GM18909 (cell line): ENCODE measurements around the gene CHRM4.

Experiments
- ATAC-seq: cut with Tn5 transposase; IDR thresholded peaks from one replicate; pipeline ENCODE4 v1.9.1; 2021; ENCODE audit warnings: mild to moderate bottlenecking; ENCODE audit not compliant: unreplicated experiment, poor library complexity

Gene CHRM4

GRCh38 chr11:46404476-46405017 is 13.0 kb upstream of the CHRM4 start:
- no peak for ATAC-seq

- no peak for ATAC-seq
Measured at GRCh38 chr11:46402957-46403902, 11.7 kb upstream of the CHRM4 start.

- ATAC-seq: no peak
Measured at GRCh38 chr11:46397526-46397925, 6.0 kb upstream of the CHRM4 start.

GRCh38 chr11:46393759-46394158 is 2.2 kb upstream of the CHRM4 start:
- ATAC-seq: no peak

- ATAC-seq: no peak
Measured at GRCh38 chr11:46393231-46393616, 1.6 kb upstream of the CHRM4 start.

- peak; percentile 64 for ATAC-seq
Measured at GRCh38 chr11:46392421-46393230, 1.1 kb upstream of the CHRM4 start.

- no peak for ATAC-seq
Measured at GRCh38 chr11:46391186-46391577, 394 bp downstream of the CHRM4 start.

- ATAC-seq: no peak
Measured at GRCh38 chr11:46390331-46391171, 1.0 kb downstream of the CHRM4 start.

- peak; percentile 55 for ATAC-seq
Measured at GRCh38 chr11:46389450-46390330, 1.9 kb downstream of the CHRM4 start.

GRCh38 chr11:46388619-46389449 is 2.7 kb downstream of the CHRM4 start:
- ATAC-seq: peak; percentile 1

GRCh38 chr11:46387919-46388618 is 3.5 kb downstream of the CHRM4 start:
- ATAC-seq: no peak

GRCh38 chr11:46387456-46387855 is 4.1 kb downstream of the CHRM4 start:
- no peak for ATAC-seq

- ATAC-seq: no peak
Measured at GRCh38 chr11:46386674-46387073, 4.9 kb downstream of the CHRM4 start.

- no peak for ATAC-seq
Measured at GRCh38 chr11:46386005-46386578, 5.5 kb downstream of the CHRM4 start.

GRCh38 chr11:46385169-46386004 is 6.2 kb downstream of the CHRM4 start:
- no peak for ATAC-seq

GRCh38 chr11:46383974-46384701 is 7.4 kb downstream of the CHRM4 start:
- no peak for ATAC-seq
